Stomach (tissue), 9 donors: Measurements from ENCODE around the gene FSCN2. TPM values are rescaled to one million over a fixed set of nuclear protein-coding genes. Genes with fewer than 3 reads are reported as not detected.

Experiments used
- DNase-seq, 2 donors: peaks; one replicate each; pipeline versions ENCODE4 v3.0.0 to v3.0.0-alpha.2; 2013 to 2019
- H3K27ac ChIP-seq, 5 donors: fragments of 200-600 bp in 4 of 5; sonication (generic) in 4 of 5; one replicate each; pipeline ENCODE4 v1.5.1; 2013 to 2019; ENCODE audit warnings: mild to moderate bottlenecking in 1 of 5, moderate library complexity in 1 of 5
- H3K27me3 ChIP-seq, 3 donors: fragments of 200-600 bp; sonication (generic); one replicate each; pipeline ENCODE4 v1.5.1; 2017 to 2019; ENCODE audit warnings: mixed run types in 1 of 3
- H3K36me3 ChIP-seq, 4 donors: fragments of 200-600 bp; sonication (generic); 1 replicate in 3 of 4; 2 replicates in 1 of 4; pipeline ENCODE4 v1.5.1; 2016 to 2019
- H3K4me1 ChIP-seq, 4 donors: fragments of 200-600 bp; sonication (generic); one replicate each; pipeline ENCODE4 v1.5.1; 2016 to 2019
- H3K4me3 ChIP-seq, 4 donors: fragments of 200-600 bp; sonication (generic) in 3 of 4; one replicate each; pipeline ENCODE4 v1.5.1; 2016 to 2019; ENCODE audit warnings: mild to moderate bottlenecking in 1 of 4
- H3K9me3 ChIP-seq, 4 donors: fragments of 200-600 bp; sonication (generic); one replicate each; pipeline ENCODE4 v1.5.1; 2016 to 2019
- CTCF ChIP-seq, 7 experiments: fragments of 450-650 bp in 4 of 7; fragments of 200-600 bp in 3 of 7; sonication (generic) in 3 of 7; IDR thresholded peaks; one replicate each; pipeline ENCODE4 v1.5.1; 2016 to 2019; ENCODE audit warnings: antibody characterized with exemption in 7 of 7, control low read depth in 2 of 7, mild to moderate bottlenecking in 1 of 7
- EP300 ChIP-seq: sonication (generic); formaldehyde crosslinking; IDR thresholded peaks from one replicate; pipeline ENCODE4 v1.6.1; 2017; ENCODE audit warnings: antibody characterized with exemption
- POLR2A ChIP-seq, 4 donors: fragments of 450-650 bp; IDR thresholded peaks; one replicate each; pipeline ENCODE4 v1.6.1; 2016; ENCODE audit warnings: antibody characterized with exemption in 4 of 4, control low read depth in 2 of 4, mild to moderate bottlenecking in 1 of 4, moderate library complexity in 1 of 4
- POLR2AphosphoS5 ChIP-seq, 3 donors: sonication (generic); formaldehyde crosslinking; IDR thresholded peaks; one replicate each; pipeline ENCODE4 v1.6.1; 2016; ENCODE audit warnings: antibody characterized with exemption in 3 of 3
- WGBS, 5 donors: extraction: QIAGEN DNeasy Blood & Tissue Kit in 3 of 5; methylation state at CpG; one replicate each; pipeline versions ENCODE4 v1.1.5 to v1.1.7; 2013 to 2018; 5-methylcytosine and 5-hydroxymethylcytosine counted together
- intact Hi-C: fragments of 100-400 bp; cut with DNase I; formaldehyde crosslinking; loops from one replicate; pipeline ENCODE4 v1.15.1; 2023; ENCODE audit warnings: low total_unique reads
- polyA plus RNA-seq, 3 donors: library from polyadenylated mRNA; stranded (reverse); fragments of 200-250 nt; gene quantifications; one replicate each; pipeline ENCODE4 v1.2.3, GENCODE V29; 2013
- total RNA-seq, 5 donors: library from RNA; depleted of rRNA; stranded (reverse); fragments of >200 nt; gene quantifications; one replicate each; pipeline versions ENCODE4 v1.1.0 to v1.2.3, GENCODE V29; 2014 to 2016
- donor health status: healthy with polysubstance abuse.
- donor health status: Bipolar disorder and iron deficiency.
- donor health status: healthy.

Gene FSCN2
- total and polyA plus RNA-seq, 8 donors = 0.90 to 21.7 (median 2.8) TPM; not detected in 1

DNA sequence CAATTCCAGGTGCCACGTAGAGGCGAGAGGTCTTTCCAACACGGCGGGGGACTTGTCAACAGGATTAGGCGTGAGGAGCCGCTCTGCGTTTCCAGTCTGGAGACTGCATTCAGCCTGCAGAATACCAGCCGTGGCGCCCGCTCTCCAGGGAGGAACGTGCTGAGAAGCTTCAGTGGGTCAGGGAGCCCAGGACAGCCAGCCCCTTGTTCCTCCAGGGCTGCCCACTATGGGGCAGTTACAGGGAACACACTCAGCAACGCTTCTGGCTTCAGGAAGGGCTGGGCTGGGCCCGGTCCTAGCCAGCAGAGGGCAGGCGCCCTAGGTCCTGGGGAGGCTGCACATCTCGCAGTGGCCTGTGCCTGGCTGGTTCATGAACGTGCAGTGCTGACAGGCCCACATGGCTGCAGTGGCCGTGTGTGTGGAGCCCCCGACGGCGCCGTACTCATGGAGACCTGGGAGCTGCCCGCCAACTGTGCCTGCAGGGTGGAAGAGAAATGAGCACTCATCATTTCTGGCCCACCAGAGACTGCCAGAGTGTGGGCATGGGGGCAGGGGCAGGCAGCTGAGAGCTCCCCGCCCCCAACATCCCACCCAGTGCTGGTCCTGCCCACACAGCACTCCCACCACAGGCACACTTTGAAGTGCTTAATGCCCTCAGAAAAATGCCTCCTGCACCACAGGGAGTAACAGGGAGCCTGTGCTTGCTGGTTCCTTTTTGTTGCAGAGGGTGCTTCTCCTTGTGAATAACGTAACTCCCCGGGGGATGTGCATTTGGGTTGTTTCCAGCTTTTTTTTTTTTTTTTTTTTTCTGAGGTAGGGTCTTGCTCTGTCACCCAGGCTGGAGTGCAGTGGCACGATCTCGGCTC, 31.0 kb downstream of the FSCN2 start:
- intact Hi-C loops = no loop called here
- H3K36me3 ChIP-seq = peaks cover 68 to 85% (median 83%) of the 10 kb centered on the region in 4 donors
- 74 to 83% (median 78%) methylated on average over 11 to 27 of the region's 27 CpGs for WGBS, 5 donors
- H3K27ac ChIP-seq = no peak overlapping the region
- H3K9me3 ChIP-seq = no peaks in the 10 kb centered on the region
- H3K4me1 ChIP-seq = peaks cover 1 to 31% (median 4%) of the 10 kb centered on the region in 4 donors
- TF ChIP-seq EP300 = no peak
- no peak for TF ChIP-seq POLR2A (IDR thresholded peaks at IDR 0.05)
- TF ChIP-seq CTCF (IDR thresholded peaks at IDR 0.05) = no peak
- TF ChIP-seq POLR2AphosphoS5 (IDR thresholded peaks at IDR 0.05) = no peak
- no peak for DNase-seq
- H3K4me3 ChIP-seq = no peak overlapping the region
- no peaks in the 10 kb centered on the region for H3K27me3 ChIP-seq

DNA sequence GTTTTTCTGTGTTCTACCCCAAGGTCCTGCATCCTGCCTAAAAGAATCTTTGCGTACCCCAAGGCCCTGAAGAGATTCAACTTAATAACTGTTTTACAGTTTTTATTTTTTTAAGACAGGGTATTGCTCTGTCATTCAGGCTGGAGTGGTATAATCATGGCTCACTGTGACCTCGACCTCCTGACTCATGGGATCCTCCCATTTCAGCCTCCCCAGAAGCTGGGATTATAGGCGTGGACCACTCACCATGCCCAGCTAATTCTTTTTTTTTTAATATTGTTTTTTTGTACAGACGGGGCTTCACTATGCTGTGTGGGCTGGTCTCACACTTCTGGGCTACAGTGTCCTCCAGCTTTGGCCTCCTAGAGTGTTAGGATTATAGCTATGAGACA, 33.3 kb downstream of the FSCN2 start:
- intact Hi-C loops = no loop called here
- H3K4me1 ChIP-seq = peaks cover 9 to 34% (median 13%) of the 10 kb centered on the region in 4 donors
- H3K36me3 ChIP-seq = peaks cover 82 to 100% (median 99%) of the 10 kb centered on the region in 4 donors
- TF ChIP-seq POLR2A (IDR thresholded peaks at IDR 0.05) (no peak), EP300 (no peak), CTCF (IDR thresholded peaks at IDR 0.05) (no peak), POLR2AphosphoS5 (IDR thresholded peaks at IDR 0.05) (no peak)
- no peak overlapping the region for H3K4me3 ChIP-seq
- H3K9me3 ChIP-seq = no peaks in the 10 kb centered on the region
- WGBS, 5 donors = 81 to 91% (median 86%) methylated on average over 4 of the region's 4 CpGs
- DNase-seq = no peak
- H3K27me3 ChIP-seq = no peaks in the 10 kb centered on the region
- H3K27ac ChIP-seq = peak overlapping the region in 1 of 5 donors; percentile 20

DNA sequence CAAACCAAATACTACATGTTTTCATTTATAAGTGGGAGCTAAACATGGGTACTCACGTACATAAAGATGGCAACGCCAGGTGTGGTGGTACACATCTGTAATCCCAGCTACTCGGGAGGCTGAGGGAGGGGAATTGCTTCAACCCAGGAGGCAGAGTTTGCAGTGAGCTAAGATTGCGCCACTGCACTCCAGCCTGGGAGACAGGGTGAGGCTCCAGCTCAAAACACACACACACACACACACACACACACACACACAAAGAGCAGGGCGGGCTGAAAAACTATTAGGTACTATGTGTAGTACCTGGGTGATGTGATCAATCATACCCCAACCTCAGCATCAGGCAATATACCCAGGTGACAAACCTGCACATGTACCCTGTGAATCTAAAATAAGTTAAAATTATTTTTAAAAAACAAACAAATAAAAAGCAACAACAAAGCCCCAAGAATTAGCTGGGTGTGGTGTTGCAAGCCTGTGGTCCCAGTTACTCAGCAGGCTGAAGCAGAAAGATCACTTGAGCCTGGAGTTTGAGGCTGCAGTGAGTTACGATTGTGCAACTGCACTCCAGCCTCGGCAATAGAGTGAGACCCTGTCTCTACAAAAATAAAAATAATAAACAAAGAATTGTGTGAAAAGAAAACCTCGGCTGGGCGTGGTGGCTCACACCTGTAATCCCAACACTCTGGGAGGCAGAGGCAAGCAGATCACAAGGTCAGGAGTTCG, 35.8 kb downstream of the FSCN2 start:
- no peak overlapping the region for H3K4me3 ChIP-seq
- WGBS, 5 donors = 78 to 88% (median 86%) methylated on average over 9 to 10 of the region's 10 CpGs
- H3K27ac ChIP-seq = peak overlapping the region in 1 of 5 donors; percentile 47
- peaks cover 64 to 99% (median 93%) of the 10 kb centered on the region in 4 donors for H3K36me3 ChIP-seq
- H3K4me1 ChIP-seq = peaks cover 30 to 53% (median 35%) of the 10 kb centered on the region in 4 donors
- TF ChIP-seq CTCF (IDR thresholded peaks at IDR 0.05) (no peak), POLR2A (IDR thresholded peaks at IDR 0.05) (no peak), EP300 (no peak), POLR2AphosphoS5 (IDR thresholded peaks at IDR 0.05) (no peak)
- no peaks in the 10 kb centered on the region for H3K9me3 ChIP-seq
- intact Hi-C loops = no loop called here
- no peak for DNase-seq
- no peaks in the 10 kb centered on the region for H3K27me3 ChIP-seq

- TF ChIP-seq POLR2A (IDR thresholded peaks at IDR 0.05) (no peak), CTCF (IDR thresholded peaks at IDR 0.05) (no peak), POLR2AphosphoS5 (IDR thresholded peaks at IDR 0.05) (no peak), EP300 (no peak)
- H3K9me3 ChIP-seq = no peaks in the 10 kb centered on the region
- WGBS, 5 donors = 91 to 96% (median 94%) methylated on average over 17 of the region's 17 CpGs
- DNase-seq = no peak
- H3K27ac ChIP-seq = peak overlapping the region in 1 of 5 donors; percentile 47
- no peak overlapping the region for H3K4me3 ChIP-seq
- intact Hi-C loops = no loop called here
- peaks cover 61 to 99% (median 93%) of the 10 kb centered on the region in 4 donors for H3K36me3 ChIP-seq
- H3K27me3 ChIP-seq = no peaks in the 10 kb centered on the region
- H3K4me1 ChIP-seq = peaks cover 30 to 55% (median 36%) of the 10 kb centered on the region in 4 donors
Observed at GRCh38 chr17:81564778-81565177, 36.6 kb downstream of the FSCN2 start.
